ENCODE data around the gene NPBWR2.

The NPBWR2 gene

GRCh38 chr20:64116541-64117431, 9.4 kb upstream of the NPBWR2 start:
- no peak for DNase-seq

- no peak for DNase-seq
Observed at GRCh38 chr20:64116016-64116415, 8.7 kb upstream of the NPBWR2 start.

GRCh38 chr20:64115171-64115911, 8.0 kb upstream of the NPBWR2 start:
- no peak for DNase-seq

- DNase-seq, result no peak
Observed at GRCh38 chr20:64114356-64114971, 7.1 kb upstream of the NPBWR2 start.

- no peak for DNase-seq
Observed at GRCh38 chr20:64113796-64114355, 6.5 kb upstream of the NPBWR2 start.

- no peak for DNase-seq
Observed at GRCh38 chr20:64113444-64113775, 6.0 kb upstream of the NPBWR2 start.

- peak in 1 of 2 donors; percentile 3 for DNase-seq
Observed at GRCh38 chr20:64112691-64113443, 5.5 kb upstream of the NPBWR2 start.

- DNase-seq, result peak in 1 of 2 donors; percentile 9
Observed at GRCh38 chr20:64111841-64112641, 4.7 kb upstream of the NPBWR2 start.

- DNase-seq, result peak in 1 of 2 donors; percentile 10
Observed at GRCh38 chr20:64110411-64111068, 3.2 kb upstream of the NPBWR2 start.

GRCh38 chr20:64109831-64110391, 2.5 kb upstream of the NPBWR2 start:
- no peak for DNase-seq

GRCh38 chr20:64108731-64109681, 1.6 kb upstream of the NPBWR2 start:
- DNase-seq, result peak in 1 of 2 donors; percentile 9

- DNase-seq, result peak in 1 of 2 donors; percentile 10
Observed at GRCh38 chr20:64107736-64108457, 532 bp upstream of the NPBWR2 start.

- DNase-seq, result no peak
Observed at GRCh38 chr20:64106435-64106961, 867 bp downstream of the NPBWR2 start.

GRCh38 chr20:64105846-64106434, 1.4 kb downstream of the NPBWR2 start:
- DNase-seq, result no peak

- DNase-seq, result no peak
Observed at GRCh38 chr20:64104667-64105451, 2.5 kb downstream of the NPBWR2 start.

GRCh38 chr20:64103871-64104666, 3.3 kb downstream of the NPBWR2 start:
- DNase-seq, result no peak

Data from CD4-positive, alpha-beta T cell treated with Interleukin-4 for 1 hour (primary cell).